Activated T-cell treated with anti-CD3 and anti-CD28 coated beads for 48 hours (primary cell): ENCODE results near the gene GRAMD2A.
"Not testable (repeated sequence)": the region's sequence is repeated elsewhere in the genome, so short reads cannot be mapped to it uniquely, and the experiment has no call there.

ENCODE experiments used
- DNase-seq: peaks from one replicate; pipeline ENCODE4 v3.0.0-alpha.2; 2020; ENCODE audit warnings: low read depth

Gene GRAMD2A

DNA sequence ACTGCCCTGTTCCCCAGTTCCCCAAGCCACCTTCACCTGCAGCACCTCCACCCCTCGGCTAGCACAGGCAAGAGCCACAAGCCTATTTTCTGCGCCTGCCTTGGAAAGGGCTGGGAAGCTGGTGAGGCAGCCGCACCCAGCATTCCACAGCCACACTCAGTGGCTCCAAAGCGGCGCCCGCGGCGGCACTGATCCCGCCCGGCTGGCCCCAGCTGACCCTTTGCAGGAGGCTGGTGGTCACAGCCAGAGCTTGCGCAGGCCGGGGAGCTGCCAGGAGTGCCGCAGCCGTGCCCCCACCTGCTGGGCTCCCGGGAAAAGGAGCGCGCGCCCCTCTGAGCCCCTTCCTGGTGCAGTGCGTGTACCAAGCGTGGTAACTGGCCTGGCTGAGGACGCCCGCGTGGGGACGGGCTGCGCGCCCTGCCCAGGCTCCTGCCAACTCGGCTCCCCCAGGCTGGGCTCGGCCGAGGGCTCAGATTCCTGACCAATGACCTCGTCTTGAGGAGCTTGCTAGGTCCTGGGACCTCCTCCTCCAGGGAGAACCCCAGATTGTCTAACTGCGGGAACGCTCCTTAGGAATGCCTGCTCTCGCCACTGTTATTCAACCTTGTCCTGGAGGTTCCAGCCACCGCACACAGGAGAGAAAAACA is 13.3 kb downstream of the GRAMD2A start:
- DNase-seq = no peak

DNA sequence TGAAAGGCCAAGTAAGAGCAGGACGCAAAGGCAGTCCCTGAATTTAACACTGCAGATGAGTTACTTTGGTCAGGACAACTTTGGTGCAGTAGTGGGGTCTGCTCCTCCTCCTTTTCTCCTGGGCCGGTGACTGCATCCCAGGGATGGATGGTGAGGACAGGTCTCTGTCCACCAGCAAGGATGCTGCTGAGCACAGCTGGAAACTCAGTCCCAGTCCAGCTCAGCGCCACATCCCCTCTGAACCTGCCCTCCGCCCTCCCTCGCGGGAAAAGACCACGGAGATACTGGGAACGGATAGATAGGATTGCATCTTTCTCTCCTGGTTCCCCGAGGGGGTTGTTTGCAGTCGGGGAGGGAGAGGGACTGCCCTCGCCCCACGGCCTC is 13.8 kb downstream of the GRAMD2A start:
- no peak for DNase-seq

DNA sequence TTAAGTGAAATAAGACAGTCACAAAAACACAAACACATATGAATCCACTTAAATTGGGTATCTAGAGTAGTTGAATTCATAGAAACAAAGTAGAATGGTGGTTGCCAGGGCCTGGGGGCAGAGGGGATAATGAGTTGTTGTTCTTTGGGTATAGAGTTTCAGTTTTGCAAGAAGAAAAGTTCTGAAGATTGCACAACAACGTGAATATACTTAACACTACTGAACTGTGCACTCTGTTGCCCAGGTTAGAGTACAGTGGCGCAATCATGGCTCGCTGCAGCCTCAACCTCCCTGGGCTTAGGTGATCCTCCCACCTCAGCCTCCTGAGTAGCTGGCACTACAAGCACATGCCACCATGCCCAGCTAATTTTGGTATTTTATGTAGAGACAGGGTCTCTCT is 14.9 kb downstream of the GRAMD2A start:
- DNase-seq = no peak

DNA sequence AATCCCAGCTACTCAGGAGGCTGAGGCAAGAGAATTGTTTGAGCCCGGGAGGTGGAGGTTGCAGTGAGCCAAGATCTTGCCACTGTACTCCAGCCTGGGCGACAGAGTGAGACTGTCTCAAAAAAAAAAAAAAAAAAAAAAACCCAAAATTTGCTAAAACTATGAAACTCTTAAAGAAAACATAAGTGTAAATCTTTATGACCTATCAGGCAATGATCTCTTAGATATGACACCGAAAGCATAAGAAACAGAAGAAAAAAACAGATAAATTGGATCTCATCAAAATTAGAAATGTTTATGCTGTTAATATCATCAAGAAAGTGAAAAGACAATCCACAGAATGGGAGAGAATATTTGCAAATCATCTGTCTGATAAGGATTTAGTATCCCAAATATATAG is 15.3 kb downstream of the GRAMD2A start:
- no peak for DNase-seq

DNA sequence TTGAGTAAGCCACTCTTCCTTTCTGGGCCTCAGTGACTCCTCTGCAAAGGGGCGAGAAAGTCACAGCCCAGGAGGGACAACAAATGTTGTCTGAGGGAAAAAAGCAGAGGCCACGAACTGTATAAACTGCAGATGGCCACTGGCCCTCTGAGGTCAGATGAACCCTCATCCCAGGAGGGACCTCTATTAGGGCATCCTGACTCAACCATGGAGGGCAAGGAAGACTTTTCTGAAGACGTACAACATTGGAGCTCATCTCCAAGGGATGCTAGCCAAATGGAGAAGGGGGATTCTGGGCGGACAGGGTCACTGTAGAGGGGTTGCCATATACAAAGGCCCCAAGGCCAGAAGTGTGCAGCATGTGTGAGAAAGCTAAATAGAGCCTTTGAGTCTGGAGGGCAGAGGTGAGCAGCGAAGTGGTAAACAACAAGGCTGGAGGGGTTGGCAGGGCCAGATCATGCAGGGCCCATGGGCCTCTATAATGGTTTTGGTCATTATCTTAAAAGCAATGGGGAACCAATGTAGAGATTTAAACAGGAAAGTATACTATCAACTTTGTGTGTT is 16.7 kb downstream of the GRAMD2A start:
- no peak for DNase-seq

DNA sequence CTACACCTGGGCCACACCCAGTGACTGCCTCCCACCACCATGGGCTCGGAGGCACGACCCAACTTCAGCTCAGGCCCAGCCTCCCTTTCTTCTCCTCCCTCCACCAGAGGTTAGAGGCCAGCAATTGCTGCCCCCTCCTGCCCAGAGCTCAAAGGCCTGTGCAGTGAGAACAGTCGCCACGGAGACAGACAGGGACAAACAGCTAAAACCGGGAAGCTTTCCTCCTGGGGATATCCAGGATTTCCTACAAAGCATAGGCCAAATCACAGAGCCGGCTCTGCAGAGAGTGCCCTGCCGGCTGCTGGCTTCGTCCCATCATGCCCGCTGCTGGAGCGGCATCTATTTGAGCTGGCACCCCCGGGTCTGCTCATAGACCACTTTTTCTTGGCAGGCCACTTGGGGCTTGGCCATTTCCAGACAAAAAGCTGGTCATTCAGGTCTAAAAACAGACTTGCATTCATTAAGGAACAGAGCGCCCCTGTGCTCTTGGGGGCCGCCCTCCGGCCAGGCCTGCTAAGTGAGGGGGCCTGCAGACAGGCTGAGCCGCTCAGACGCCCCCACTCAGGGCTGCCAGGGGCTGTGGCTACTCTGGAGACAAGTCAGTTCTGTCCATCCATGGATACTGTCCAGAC is 17.5 kb downstream of the GRAMD2A start:
- no peak for DNase-seq

DNA sequence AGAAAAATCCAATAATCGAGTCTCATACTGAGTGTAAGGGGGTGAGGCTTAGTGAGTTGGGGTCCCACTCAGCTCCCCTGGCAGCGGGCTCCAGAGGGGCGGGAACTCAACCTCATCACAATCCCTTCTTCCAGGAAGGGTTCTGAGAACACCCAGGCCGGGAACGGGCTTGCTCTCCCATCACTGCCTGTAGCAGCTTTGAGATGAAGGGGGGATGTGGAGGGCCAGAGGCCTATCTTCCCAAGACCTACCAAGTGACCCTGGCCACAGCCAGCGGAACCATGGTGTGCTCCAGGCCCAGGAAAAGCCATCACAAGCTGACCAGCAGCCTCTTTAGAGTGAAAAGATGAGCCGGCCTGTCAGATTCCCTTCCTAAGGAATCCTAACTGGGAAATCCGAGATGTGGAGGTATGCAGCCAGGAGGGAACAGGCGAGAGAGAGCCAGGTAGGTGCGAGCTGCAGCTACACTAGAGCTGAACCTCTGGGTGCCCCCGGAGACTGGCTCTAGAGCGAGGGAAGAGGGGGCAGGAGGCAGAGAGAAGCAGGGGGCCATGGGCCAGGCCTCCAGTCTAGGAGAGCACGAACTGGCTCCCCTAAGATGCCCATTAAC is 18.5 kb downstream of the GRAMD2A start:
- DNase-seq = no peak

DNA sequence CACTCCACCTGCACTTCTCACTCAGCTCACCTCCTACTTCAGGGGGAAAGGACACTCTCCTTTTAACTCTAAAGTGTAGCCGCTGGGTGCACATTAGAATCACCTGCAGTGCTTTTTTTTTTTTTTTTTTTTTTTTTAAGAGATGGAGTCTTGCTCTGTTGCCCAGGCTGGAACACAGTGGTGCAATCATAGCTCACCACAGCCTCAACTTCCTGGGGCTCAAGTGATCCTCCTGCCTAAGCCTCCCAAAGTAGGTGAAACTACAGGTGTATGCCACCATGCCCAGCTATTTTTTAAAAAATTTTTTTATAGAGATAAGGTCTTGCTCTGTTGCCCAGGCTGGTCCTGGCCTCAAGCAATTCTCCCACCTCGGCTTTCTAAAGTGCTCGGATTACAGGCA is 20.8 kb downstream of the GRAMD2A start:
- DNase-seq = no peak

DNA sequence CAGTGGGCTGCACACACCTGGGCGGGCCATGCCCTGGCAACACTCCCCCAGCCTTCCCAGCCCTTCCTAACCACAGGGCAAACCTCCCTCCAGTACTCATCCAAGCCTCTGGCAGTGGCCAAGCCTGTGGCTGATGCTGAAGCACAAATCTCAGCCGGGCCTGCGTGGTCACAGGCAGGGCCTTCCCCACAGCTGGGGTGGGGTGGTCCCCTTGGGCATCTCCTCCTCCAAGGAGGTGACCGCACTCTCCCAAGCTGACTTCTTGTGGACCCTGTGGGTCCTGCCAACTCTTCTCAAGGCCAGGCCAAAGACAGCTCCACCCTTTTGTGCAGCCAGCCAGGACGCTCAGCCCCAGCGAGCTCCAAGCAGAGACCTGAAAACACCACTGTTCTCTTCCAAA is 21.4 kb downstream of the GRAMD2A start:
- DNase-seq = no peak

DNA sequence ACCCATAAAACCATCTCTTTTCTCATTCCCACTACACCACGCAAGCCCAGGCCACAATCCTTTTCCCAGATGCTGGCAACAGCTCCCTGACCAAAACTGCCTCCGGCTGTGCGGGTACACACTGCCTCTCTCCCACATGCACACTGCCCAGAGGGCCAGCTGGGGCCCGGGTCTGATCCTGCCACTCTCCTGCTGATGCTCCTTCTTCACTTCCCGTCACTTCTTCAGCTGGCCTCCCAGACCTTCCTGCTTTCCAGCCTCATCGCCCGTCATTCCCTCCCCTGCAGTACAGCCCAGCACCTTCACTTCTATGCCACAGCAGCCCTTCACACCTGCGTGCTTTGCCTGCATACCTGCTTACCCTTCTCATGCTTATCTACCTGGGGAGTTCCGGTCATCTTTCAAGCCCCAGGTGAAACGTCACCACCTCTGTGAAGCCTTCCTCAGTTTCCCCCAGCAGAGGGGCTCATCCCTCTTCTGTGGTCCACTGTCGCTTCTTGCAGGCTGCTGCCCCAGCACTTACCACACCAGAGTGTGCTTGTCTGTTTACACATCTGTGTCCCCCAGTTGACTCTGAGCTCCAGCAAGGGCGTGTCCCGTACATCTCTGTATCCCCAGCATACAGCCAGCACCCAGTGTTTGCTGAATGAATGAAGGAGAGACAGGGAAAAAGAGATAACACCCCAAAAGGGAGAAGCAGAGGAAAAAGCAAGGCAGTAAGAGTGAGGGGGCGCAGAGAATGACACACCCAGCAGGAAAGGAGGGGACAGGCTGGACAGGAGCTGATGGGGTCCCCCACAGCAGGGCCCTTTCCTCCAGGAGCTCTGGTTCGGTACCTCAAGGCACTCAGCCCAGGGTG is 22.2 kb downstream of the GRAMD2A start:
- DNase-seq = no peak

DNA sequence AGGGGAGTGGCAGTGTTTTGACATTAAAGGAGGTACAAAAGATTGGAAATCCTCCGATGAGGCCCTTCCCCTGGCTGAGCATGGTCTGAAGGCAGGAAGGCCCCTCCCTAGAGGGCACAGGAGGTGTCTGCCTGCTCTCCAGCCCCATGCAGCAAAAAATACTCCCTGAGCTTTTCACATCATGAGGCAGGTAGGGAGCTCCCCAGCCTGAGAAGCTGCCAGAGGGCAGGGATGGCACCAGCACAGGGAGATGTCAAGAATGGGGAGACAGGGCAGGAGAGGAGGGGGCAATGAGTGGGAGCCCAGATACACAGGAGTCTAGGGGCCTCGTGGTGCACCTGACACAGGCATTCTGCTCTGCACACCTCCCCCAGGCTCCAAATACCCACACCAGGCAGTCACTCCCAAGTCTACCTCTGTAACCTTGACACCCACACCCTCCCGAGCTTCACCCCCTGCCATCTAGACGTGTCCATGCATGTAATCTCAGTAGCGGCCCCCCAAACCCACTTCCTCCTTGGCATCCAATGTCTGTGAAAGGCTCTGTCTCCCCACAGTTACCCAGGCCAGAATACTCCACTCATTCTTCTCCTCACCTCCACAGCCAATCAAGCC is 22.9 kb downstream of the GRAMD2A start:
- DNase-seq = no peak

DNA sequence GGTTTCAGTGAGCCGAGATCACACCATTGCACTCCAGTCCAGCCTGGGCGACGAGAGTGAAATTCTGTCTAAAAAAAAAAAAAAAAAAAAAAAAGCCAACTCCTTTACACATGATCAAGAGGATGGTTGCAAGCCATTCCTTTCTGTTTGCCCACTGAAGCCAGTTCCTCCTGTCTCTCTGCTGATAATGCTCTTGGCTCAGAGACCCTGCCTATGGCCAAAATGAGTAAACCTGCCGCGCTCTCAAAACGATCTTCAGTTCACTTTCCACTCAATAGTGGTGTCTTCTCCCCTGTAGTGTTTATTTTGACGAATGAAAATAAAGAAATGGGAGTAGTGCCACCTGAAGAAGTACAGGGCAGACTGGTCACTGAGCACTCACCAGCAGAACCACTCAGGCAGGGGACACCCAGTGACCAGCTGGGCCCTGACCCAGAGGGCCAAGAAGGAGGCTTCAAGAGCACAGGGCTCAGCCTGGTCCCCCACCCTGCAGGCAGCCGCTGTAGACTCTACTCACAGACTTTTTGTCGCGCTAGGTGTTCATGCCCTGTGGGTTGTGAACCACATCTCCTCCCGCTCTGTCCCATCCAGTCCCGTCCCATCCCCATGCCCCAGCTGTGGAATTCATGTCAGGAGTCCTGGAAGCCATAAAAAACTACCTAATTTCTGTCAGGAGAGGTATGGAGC is 23.6 kb downstream of the GRAMD2A start:
- DNase-seq = no peak

DNA sequence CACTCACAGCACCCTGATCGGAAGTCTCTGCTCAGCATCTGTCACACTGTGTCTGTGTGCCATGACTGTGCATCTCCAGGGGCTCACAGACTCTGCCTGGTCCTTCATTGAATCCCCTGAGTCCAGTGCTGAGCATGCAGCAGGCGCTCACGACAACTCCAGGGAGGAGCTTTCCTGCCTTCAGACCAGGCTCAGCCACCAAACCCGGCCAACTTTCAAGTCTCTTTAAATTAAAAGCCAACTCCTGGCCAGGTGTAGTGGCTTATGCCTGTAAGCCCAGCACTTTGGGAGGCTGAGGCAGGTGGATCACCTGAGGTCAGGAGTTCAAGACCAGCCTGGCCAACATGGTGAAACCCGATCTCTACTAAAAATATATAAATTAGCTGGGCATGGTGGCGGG is 24.2 kb downstream of the GRAMD2A start:
- no peak for DNase-seq

DNA sequence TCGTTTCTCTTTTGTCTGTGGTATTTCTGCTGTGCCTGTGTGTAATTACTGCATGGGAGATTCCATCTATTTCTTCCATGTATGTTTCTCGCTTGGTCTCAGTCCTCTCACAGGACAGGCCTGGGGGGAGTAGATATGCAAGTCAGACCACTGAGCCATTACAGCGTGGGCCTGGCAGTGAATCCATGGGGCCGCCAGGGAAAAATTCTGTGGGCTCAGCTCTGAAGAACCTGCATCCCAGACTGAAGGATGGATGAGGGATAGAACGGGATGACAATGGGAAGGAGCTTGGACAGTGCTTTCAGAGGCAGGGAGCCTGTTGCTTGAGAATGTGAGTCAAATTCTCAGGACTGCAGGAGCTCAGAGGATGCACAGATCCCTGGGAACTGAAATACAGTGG is 24.8 kb downstream of the GRAMD2A start:
- no peak for DNase-seq

DNA sequence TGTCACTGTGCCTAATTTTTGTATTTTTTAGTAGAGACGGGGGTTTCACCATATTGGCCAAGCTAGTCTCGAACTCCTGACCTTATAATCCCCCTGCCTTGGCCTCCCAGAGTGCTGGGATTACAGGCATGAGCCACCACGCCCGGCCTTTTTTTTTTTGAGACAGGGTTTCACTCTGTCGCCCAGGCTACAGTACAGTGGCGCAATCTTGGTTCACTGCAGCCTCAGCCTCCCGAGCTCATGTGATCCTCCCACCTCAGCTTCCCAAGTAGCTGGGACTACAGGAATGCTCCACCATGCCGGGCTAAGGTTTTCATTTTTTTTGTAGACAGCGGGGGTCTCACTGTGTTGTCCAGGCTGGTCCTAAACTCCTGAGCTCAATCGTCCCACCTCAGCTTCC is 25.6 kb downstream of the GRAMD2A start:
- DNase-seq = not testable (repeated sequence)

DNA sequence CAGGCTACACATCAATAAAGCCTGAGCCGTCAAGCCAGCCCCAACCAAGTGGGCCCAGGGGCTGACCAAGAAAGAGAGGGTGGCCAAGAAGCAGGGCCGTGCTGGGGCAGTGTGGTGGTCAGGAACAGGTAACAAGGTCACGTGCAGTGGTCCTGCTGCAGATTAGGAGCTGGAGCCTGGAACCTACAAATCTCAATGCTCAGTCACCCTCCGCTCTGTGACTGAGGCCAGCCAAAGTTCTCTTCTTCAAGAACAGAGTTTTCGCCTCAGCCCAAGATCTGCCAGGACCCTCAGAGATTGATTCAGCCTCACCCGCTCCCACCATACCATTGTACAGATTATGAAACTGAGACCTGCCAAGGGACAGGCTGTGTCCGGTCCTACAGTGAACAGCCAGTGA is 26.9 kb downstream of the GRAMD2A start:
- no peak for DNase-seq

DNA sequence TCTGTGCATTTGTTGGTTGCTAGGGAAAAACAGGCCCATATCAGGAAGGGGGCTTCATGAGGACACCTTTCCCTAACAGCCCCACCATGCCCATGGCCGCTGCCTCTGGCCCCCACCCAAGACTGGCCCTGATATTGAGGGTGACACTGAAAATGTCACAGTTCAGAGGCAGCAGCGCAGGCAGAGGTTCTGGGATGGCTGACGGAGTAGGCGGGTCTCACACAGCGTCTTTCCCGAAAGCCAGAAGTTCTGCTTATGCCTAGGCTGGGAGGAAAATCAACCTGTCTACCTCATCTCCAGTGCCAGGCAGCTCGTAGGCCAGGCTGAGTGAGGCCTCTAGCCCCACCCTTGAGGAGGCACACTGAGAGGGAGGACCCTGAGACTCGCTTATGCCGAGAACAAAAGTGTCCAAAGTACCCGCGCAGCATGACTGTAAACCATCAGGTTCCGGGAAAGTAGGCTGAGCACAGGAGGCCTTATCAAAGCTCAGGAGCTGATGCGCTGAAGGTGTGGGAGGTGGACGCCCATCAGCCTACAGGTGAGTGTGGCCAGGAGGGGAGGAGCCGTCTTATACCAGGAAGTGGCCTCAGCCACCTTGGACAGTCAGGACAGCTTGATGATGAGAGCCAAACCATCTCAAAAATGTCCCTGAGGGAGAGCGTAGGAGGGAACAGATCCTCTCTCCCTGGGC is 27.5 kb downstream of the GRAMD2A start:
- DNase-seq = no peak

DNA sequence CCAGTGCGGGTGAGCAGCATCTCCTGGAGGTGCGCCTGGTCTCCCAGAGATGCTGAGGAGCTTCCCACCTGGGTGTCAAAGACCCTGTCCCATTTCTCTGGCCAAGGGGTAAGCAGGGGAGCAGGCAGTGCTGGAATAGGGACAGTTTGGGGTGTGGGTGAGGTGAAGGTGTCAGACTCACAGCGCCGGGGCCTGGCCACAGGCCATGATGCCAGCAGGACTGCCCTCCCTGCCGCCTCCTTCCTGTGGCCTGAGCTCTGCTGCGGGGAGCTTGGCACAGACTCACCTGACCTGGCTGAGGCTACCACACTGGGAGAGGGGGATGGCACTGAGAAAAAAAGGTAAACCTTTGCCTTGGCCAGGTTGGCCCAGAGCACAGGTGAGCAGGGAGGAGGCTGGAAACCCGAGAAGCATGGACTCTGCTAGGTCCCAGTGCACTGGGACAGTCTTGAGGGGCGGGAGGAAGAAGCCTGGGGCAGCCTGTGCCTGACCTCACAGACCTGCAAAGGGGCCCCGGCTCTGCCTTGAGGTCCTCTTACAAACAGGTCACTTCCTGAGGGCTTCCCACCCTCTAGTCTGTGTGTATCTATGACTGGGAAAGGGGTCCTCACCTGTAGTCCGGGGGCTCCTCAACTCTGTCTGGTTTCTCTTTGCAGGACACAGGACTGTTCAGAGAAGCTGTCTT is 28.2 kb downstream of the GRAMD2A start:
- no peak for DNase-seq

DNA sequence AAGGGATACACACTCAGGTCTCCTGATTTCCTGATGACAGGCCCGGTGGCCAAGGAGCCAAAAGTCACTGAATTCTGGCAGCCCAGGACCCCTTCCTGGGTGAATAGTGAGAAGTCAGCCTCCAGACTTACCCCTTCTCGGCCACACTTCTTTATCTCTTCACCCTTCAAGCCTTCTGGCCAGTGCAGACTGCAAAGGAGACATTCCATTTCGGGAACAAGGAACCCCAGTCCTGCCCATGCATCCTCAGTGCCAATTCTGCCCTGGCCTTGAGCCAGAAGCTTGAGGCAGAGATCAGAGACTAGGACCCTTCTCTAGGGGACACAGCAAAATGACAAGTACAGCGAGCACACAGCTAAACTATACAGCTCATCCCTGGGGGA is 28.8 kb downstream of the GRAMD2A start:
- no peak for DNase-seq

DNA sequence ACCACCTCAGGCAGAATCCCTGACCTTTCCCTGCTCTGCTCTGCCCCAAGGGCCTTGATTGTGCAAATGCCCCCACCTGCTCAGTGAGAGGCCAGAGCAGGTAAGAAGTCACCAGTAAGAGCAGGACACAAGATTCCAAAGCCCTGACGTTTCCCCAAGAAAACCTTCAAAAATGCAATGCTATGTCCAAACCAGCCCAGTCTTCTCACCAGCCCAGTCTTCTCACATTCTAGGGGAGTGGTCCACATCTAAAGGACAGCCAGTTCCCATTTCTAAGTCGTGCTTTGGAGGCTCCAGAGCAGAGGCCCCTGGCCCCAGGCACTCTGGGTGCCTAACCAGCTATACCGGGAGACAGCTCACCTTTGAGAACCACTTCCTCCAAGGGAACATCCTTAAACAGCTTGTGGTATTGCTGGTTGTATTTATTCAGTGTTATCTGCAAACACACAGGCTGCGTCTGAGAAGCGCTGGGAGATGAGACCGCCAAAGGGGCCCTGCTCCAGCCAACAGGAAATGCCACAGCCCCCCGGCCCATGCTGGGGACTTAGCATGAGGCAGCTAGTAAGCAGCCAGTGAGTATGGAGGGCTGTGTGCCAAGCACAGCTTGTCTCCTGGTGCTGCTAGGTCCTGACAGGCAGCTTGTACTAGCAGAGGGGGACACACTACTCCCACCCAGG is 29.3 kb downstream of the GRAMD2A start:
- DNase-seq = no peak
